ENCODE measurements around the gene SLC22A23.

SLC22A23 gene

DNA sequence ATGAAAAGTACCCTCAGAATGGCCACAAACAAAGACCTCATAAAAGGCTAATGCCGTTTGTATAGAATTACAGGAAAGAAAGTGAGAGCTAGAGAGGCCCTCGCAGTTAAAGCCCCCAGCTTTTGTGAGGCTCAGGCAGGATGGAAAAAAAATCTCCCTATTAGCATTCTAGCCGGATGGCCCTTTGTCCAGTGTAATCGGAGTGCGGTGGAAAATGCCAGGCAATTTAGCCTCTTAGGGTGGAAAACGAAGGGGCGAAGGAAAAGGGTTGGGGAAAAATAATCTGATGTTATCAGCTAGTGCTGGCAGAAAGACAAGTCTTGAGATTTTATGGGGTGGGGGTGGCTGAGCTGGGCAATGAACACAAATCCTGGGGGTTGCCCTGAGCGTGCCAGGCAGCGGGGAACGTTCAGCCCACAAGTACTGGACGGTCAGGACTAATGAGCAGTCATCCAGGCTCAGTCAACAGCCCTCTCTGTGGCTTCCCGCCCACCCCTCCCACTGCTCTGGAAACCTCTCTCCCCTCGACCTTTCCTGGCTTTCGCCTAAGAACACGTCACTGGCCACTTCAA lies 105.7 kb downstream of the SLC22A23 start:
- TF ChIP-seq EP300 (IDR thresholded peaks at IDR 0.05; ENCODE audit: borderline replicate concordance) = no peak
- no peak for TF ChIP-seq FOXM1 (IDR thresholded peaks at IDR 0.05; ENCODE audit: borderline replicate concordance, low read depth)
- no peak for TF ChIP-seq NFIC (IDR thresholded peaks at IDR 0.05)
- no peak for TF ChIP-seq TAF1 (IDR thresholded peaks at IDR 0.05; ENCODE audit: low read depth)
- no peak for TF ChIP-seq TEAD4 (IDR thresholded peaks at IDR 0.05)
- TF ChIP-seq TCF12 (IDR thresholded peaks at IDR 0.05; ENCODE audit: low read depth) = no peak
- TF ChIP-seq, protein P1, sequence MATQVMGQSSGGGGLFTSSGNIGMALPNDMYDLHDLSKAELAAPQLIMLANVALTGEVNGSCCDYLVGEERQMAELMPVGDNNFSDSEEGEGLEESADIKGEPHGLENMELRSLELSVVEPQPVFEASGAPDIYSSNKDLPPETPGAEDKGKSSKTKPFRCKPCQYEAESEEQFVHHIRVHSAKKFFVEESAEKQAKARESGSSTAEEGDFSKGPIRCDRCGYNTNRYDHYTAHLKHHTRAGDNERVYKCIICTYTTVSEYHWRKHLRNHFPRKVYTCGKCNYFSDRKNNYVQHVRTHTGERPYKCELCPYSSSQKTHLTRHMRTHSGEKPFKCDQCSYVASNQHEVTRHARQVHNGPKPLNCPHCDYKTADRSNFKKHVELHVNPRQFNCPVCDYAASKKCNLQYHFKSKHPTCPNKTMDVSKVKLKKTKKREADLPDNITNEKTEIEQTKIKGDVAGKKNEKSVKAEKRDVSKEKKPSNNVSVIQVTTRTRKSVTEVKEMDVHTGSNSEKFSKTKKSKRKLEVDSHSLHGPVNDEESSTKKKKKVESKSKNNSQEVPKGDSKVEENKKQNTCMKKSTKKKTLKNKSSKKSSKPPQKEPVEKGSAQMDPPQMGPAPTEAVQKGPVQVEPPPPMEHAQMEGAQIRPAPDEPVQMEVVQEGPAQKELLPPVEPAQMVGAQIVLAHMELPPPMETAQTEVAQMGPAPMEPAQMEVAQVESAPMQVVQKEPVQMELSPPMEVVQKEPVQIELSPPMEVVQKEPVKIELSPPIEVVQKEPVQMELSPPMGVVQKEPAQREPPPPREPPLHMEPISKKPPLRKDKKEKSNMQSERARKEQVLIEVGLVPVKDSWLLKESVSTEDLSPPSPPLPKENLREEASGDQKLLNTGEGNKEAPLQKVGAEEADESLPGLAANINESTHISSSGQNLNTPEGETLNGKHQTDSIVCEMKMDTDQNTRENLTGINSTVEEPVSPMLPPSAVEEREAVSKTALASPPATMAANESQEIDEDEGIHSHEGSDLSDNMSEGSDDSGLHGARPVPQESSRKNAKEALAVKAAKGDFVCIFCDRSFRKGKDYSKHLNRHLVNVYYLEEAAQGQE (IDR thresholded peaks at IDR 0.05; ENCODE audit: low read depth) = no peak
- no peak for TF ChIP-seq ZBTB7A (IDR thresholded peaks at IDR 0.05; ENCODE audit: low read depth)
- no peak for TF ChIP-seq CEBPB (IDR thresholded peaks at IDR 0.05)
- TF ChIP-seq, protein P2, sequence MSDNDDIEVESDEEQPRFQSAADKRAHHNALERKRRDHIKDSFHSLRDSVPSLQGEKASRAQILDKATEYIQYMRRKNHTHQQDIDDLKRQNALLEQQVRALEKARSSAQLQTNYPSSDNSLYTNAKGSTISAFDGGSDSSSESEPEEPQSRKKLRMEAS (IDR thresholded peaks at IDR 0.05) = no peak
- TF ChIP-seq, protein P3, sequence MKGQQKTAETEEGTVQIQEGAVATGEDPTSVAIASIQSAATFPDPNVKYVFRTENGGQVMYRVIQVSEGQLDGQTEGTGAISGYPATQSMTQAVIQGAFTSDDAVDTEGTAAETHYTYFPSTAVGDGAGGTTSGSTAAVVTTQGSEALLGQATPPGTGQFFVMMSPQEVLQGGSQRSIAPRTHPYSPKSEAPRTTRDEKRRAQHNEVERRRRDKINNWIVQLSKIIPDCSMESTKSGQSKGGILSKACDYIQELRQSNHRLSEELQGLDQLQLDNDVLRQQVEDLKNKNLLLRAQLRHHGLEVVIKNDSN (IDR thresholded peaks at IDR 0.05) = no peak
- TF ChIP-seq RAD21 (IDR thresholded peaks at IDR 0.05; ENCODE audit: low read depth) = no peak
- no peak for TF ChIP-seq EGR1 (IDR thresholded peaks at IDR 0.05)
- TF ChIP-seq YY1 (IDR thresholded peaks at IDR 0.05; ENCODE audit: low read depth) = no peak
- no peak for TF ChIP-seq CREB1 (IDR thresholded peaks at IDR 0.05; ENCODE audit: low read depth)

DNA sequence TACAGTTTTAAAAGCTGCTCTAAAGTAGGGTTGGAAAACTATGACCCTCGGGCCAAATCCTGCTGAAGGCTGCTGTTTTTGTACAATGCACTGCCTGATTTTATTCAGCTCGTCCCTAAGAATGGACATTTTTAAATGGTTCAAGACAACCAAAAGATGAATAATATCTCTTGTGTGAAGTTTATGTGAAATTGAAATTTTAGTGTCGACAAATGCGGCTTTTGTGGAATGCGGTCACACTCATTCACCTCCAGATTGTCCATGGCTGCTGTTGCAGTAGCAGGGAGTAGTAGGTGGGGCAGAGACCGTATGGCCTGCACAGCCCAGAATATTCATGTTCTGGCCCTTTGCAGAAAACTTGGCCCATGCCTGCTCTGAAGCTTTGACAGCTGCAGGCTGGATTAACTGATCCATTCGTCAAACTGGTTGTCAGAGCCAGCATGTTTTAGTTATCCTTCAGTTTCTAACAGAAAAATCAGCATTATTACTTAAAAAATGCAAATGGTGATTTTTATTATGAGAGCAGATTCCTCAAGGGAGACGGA lies 106.5 kb downstream of the SLC22A23 start:
- TF ChIP-seq TAF1 (IDR thresholded peaks at IDR 0.05; ENCODE audit: low read depth) = no peak
- TF ChIP-seq EP300 (IDR thresholded peaks at IDR 0.05; ENCODE audit: borderline replicate concordance) = no peak
- no peak for TF ChIP-seq ZBTB7A (IDR thresholded peaks at IDR 0.05; ENCODE audit: low read depth)
- no peak for TF ChIP-seq TCF12 (IDR thresholded peaks at IDR 0.05; ENCODE audit: low read depth)

DNA sequence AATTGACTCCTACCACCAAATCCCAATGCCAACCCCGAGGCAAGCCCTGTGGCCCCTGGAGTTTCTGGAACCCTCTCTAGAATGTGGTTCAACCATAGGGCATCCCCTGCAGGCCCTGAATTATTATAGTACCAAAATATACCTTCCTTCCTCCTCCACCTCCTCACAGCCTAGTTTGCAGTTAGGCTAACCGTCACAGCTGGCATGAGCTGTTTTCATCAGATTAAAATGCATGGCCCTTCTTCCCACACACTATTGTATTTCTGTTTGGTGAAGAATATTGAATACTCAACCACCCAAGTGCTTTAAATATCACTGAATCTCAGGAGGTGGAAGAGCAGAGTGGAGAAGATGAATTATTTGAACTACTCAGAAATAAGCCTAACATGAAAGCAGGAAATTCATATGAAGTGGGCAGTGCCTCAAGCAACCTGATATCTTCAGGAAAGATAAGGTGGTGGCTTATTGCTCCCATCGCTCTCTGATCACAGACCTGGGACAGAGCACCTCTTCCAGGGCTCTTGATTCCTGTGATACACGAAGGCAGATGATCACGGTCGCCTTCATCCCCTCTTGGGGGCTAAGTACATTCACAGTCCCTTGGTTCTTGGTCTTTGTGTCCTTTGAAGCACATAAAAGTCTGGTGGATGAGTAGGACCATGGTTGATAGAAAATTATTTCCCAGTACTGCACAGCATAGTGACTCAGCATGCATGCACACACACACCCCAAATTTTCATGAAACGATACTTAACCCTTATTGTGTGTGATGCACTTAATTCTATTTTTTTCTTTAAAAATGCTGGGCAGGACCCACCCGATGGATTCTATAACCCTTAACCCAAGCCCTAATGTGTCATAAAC lies 107.2 kb downstream of the SLC22A23 start:
- TF ChIP-seq RAD21 (IDR thresholded peaks at IDR 0.05; ENCODE audit: low read depth) (no peak), TEAD4 (IDR thresholded peaks at IDR 0.05) (no peak), YY1 (IDR thresholded peaks at IDR 0.05; ENCODE audit: low read depth) (no peak)
- TF ChIP-seq, protein P2 (IDR thresholded peaks at IDR 0.05) = no peak
- TF ChIP-seq, protein P1 (IDR thresholded peaks at IDR 0.05; ENCODE audit: low read depth) = no peak

DNA sequence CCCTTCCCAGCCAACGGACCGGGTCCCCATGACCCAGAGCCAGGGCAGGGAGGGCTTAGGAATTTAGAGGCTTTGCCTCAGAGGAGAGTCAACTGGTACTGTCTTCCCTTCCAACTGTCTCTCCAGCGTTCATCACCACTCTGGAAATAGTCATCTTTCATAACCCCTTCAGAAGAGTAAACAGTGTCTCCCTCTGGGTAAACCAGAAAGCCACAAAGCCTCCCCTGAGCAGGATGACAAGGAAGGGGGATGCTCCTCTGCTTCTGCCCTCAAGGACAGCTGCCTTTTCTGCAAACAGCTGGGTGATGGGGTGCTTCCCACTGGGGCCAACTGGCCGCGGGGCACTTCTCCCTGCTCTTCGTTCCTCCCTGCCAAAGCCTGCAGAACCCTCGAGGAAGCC lies 108.0 kb downstream of the SLC22A23 start:
- TF ChIP-seq NFIC (IDR thresholded peaks at IDR 0.05) (no peak), ZBTB7A (IDR thresholded peaks at IDR 0.05; ENCODE audit: low read depth) (no peak), YY1 (IDR thresholded peaks at IDR 0.05; ENCODE audit: low read depth) (no peak), TEAD4 (IDR thresholded peaks at IDR 0.05) (no peak), TAF1 (IDR thresholded peaks at IDR 0.05; ENCODE audit: low read depth) (no peak), CREB1 (IDR thresholded peaks at IDR 0.05; ENCODE audit: low read depth) (no peak), EP300 (IDR thresholded peaks at IDR 0.05; ENCODE audit: borderline replicate concordance) (no peak), RAD21 (IDR thresholded peaks at IDR 0.05; ENCODE audit: low read depth) (no peak), TCF12 (IDR thresholded peaks at IDR 0.05; ENCODE audit: low read depth) (no peak), FOXM1 (IDR thresholded peaks at IDR 0.05; ENCODE audit: borderline replicate concordance, low read depth) (no peak), EGR1 (IDR thresholded peaks at IDR 0.05) (no peak), CEBPB (IDR thresholded peaks at IDR 0.05) (no peak)
- TF ChIP-seq, protein P1 (IDR thresholded peaks at IDR 0.05; ENCODE audit: low read depth) = no peak
- TF ChIP-seq, protein P2 (IDR thresholded peaks at IDR 0.05) = no peak
- TF ChIP-seq, protein P3 (IDR thresholded peaks at IDR 0.05) = no peak
